ENCODE results near the gene USP1.

USP1 gene

DNA sequence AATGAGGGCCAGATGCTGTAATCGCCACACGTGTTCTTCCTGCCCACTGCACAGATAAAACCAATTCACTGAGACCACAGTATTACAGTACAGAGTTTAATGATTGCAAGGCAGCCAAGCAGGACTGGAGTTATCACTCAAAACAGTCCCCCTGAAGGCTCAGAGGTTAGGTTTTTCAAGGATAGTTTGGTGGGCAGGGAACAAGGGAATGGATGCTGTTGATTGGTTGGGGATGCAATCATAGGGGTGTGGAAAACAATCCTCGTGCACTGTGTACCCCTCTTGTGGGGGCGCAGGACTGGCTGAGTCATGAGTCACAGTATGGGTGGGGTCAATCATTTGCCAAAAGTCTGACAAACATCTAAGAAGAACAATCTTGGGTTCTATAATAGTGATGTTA lies 12.4 kb upstream of the USP1 start:
- TF ChIP-seq, protein P1, sequence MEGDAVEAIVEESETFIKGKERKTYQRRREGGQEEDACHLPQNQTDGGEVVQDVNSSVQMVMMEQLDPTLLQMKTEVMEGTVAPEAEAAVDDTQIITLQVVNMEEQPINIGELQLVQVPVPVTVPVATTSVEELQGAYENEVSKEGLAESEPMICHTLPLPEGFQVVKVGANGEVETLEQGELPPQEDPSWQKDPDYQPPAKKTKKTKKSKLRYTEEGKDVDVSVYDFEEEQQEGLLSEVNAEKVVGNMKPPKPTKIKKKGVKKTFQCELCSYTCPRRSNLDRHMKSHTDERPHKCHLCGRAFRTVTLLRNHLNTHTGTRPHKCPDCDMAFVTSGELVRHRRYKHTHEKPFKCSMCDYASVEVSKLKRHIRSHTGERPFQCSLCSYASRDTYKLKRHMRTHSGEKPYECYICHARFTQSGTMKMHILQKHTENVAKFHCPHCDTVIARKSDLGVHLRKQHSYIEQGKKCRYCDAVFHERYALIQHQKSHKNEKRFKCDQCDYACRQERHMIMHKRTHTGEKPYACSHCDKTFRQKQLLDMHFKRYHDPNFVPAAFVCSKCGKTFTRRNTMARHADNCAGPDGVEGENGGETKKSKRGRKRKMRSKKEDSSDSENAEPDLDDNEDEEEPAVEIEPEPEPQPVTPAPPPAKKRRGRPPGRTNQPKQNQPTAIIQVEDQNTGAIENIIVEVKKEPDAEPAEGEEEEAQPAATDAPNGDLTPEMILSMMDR (IDR thresholded peaks at IDR 0.05; ENCODE audit: borderline replicate concordance, control extremely low read depth, extremely low read depth, insufficient read depth, missing control alignments): no peak
- DNase-seq (ENCODE audit: low spot score): no peak
- in situ Hi-C loops (cut with MboI; ENCODE audit: low sequenced_read_pairs, unreplicated experiment): no loop called here

DNA sequence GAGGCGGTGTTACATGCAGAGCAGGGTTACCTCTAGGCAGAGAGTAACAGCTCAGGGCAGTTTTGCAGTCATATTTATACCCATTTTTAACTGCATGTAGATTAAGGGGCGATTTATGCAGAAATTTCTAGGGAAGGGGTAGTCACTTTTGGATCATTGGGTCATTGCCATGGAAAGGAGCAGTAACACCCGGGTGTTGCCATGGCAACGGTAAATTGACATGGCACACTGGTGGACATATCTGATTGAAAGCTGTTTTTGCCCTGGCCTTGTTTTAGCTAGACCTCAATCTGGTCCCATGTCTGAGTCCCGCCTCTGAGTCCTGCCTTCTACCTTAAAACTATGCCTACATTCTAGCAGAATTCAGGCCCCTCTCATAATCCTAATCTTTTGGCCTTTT lies 11.8 kb upstream of the USP1 start:
- in situ Hi-C loops (cut with MboI; ENCODE audit: low sequenced_read_pairs, unreplicated experiment): no loop called here
- no peak for DNase-seq (ENCODE audit: low spot score)

DNA sequence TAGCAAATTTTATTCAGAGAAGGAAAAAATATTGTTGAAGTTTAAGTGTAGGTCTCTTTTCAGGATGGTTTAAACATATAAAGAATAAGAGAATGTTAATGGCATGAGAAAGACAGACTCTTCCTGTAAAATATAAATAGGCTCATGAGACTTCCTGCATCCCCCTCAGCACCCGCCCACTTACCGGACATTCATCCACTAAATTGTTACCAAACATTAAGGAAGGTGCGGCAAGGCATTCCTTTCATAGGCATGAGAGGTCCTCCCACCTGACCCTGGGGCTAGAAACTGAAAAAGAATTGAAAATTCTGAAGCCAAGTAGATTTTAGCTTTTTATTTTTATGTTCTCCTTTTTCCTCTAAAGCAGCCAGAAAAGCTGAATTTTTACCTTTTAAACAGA lies 10.6 kb upstream of the USP1 start:
- in situ Hi-C loops (cut with MboI; ENCODE audit: low sequenced_read_pairs, unreplicated experiment): no loop called here
- DNase-seq (ENCODE audit: low spot score): no peak
- TF ChIP-seq, protein P1 (IDR thresholded peaks at IDR 0.05; ENCODE audit: borderline replicate concordance, control extremely low read depth, extremely low read depth, insufficient read depth, missing control alignments): no peak

More for the DNA sequence above, 11.8 kb upstream of the USP1 start:
- TF ChIP-seq, protein P1 (IDR thresholded peaks at IDR 0.05; ENCODE audit: borderline replicate concordance, control extremely low read depth, extremely low read depth, insufficient read depth, missing control alignments): no peak

DNA sequence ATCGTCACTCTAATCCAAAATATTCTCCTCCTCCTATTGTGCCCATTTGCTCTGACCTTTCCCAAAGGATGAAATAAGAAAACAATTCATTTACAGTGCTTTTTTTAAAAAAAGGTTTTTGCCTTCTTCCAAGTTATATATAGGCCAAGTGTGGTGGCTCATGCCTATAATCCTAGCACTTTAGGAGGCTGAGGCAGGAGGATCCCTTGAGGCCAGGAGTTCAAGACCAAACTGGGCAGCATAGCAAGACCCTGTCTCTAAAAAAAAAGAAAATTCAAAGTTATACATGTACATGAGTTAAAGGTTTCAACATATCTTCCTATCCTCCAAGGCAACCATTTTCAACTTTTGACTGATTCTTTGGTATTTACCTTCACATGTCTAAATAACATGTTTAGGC lies 10.1 kb upstream of the USP1 start:
- in situ Hi-C loops (cut with MboI; ENCODE audit: low sequenced_read_pairs, unreplicated experiment): no loop called here
- TF ChIP-seq, protein P1 (IDR thresholded peaks at IDR 0.05; ENCODE audit: borderline replicate concordance, control extremely low read depth, extremely low read depth, insufficient read depth, missing control alignments): no peak
- no peak for DNase-seq (ENCODE audit: low spot score)

DNA sequence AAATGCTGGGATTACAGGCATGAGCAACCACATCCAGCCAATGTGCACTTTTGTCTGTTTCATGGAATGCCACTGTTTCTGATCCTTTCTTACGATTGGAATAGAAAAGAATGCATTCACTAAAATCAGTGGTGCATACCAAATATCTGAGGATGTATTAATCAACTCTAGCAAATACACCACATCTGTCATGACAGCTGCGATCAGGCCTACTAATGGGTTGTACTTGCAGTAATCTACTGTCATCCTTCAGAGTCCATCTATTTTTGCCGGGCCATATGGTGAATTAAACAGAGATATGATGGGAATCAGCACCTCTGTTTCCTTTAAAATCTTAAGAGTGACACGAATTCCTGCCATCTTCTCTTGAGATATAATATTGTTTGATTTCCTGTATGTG lies 8.5 kb upstream of the USP1 start:
- no peak for DNase-seq (ENCODE audit: low spot score)
- in situ Hi-C loops (cut with MboI; ENCODE audit: low sequenced_read_pairs, unreplicated experiment): no loop called here
- TF ChIP-seq, protein P1 (IDR thresholded peaks at IDR 0.05; ENCODE audit: borderline replicate concordance, control extremely low read depth, extremely low read depth, insufficient read depth, missing control alignments): no peak

DNA sequence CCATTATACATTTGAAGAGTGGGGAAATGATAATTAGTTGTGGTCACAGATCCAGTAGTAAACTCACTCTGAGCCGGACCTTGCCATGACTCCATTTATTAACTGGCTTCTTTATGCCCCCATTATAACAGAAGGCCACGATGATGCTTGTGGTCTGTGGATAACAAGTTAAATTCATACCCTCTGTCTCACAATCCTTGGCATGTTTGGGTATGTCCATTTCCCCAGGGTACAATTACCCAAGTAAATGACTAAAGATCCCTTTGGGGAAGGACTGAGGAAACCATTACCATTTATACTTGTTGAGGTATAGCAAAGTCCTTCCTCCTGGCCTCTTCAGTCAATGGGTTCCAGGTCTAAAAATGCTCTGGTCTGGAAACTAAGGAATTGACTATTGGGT lies 7.3 kb upstream of the USP1 start:
- DNase-seq (ENCODE audit: low spot score): no peak
- in situ Hi-C loops (cut with MboI; ENCODE audit: low sequenced_read_pairs, unreplicated experiment): no loop called here
- TF ChIP-seq, protein P1 (IDR thresholded peaks at IDR 0.05; ENCODE audit: borderline replicate concordance, control extremely low read depth, extremely low read depth, insufficient read depth, missing control alignments): no peak

All from GM13976 (cell line).